DMS153 treated with DMSO at 0.1 percent for 48 hours (cell line): ENCODE results near the gene CC2D1B.
"Not testable (repeated sequence)": the region's sequence is repeated elsewhere in the genome, so short reads cannot be mapped to it uniquely, and the experiment has no call there.

Source experiments
- DNase-seq: peaks from one replicate; lab custom pipeline; 2025; ENCODE audit not compliant: unreplicated experiment; lab: John Stamatoyannopoulos, UW

The CC2D1B gene

DNA sequence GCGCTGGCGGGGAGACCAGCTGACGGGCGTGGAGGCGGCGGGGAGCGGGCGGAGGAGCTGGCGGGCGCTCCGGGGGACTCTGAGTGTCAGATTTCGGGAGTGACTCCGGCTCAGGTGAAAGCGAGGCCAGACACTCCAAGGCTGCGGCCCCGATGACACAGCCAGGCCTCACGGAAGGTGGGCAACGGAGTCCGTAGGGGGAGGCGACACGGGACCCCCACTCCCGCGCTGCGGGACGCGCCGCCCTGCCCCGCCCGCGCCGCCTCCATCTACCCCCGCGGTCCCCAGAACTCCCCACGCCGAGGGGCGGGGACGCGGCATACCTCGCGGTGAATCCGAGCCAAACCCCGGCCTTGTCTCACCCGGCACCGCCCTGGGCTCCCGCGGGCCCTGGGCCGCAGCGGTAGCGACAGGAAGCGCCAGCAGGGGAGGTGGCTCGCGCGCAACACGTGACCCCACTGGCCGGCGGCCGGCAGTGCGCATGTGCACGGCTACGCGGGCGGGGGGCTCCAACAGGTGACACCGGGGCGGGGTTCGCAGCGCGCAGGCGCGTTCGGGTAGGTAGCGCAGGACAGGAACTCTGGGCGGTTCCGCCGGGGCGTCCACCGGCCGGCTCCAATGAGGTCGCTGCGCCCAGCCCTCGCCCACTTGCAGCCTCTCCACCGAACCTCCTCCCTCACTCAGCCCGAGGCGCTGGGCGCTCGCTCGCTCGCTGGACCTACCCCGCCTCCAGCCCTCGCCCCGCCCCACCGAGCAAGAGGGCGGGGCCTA lies at the start of gene CC2D1B:
CC2D1B (minus strand) TSS at position 460 of the 771 bp plus-strand sequence. CDS start 1,585 bp downstream, outside the sequence.
- peak; percentile 95 for DNase-seq

- DNase-seq, result no peak
Measured at GRCh38 chr1:52414942-52415341, 48.9 kb upstream of the CC2D1B start.

GRCh38 chr1:52413410-52413989 lies 47.5 kb upstream of the CC2D1B start:
- no peak for DNase-seq

DNA sequence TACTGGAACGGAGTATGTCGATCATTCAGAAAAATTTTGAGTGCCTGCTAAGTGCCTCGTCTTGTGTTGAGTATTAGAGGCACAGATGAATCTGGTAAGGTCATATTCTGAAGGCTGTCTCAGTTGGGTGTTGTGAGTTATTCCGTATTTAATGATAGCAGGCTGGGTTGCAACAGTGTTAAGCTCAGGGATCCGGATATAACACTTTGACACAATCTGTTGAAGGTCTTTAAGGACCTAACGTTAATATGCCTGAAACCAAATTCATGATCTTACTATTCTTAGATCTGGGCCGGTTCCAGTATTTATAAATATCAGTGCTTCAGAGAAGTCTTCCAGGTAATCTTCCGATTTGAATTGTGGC lies 39.0 kb upstream of the CC2D1B start:
- no peak for DNase-seq

DNA sequence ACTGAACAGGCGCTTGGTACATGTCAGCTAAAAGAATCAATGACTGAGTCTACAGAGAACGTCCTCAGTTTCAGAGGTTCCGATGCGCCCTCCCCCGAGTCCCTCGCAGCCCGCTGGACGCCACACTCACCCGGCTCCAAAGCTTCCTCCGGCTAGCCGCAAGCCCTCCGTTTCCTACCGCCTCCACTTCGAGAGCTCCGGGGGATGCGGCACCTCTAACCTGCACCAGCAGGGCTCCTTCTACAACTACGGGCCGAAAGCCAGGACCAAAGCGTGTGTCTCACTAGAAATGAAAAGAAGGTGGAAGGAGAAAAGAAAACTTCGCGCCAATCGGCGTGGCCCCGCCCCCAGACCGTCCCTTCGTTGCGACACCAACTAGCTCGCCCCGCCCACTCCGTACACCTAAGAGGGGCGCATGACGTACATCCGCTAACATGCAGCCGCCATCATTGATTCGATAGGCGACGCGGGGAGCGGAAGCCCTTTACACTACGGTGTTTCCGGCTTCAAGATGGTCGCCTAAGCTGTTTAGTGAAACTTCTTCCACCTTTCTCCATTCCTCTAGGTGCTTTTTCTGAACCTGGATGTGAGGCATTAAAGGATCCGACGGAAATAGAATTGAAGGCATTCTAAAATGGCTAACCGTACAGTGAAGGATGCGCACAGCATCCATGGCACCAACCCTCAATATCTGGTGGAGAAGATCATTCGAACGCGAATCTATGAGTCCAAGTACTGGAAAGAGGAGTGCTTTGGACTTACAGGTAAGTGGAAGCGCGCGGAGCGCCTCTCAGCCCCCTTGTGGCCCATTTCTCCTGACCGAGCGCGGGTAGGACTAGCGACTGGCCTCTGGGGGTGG lies 38.3 kb upstream of the CC2D1B start, which contains the start of the genes ORC1 and PRPF38A:
ORC1 (minus strand) TSS at position 308 of the 859 bp plus-strand sequence. CDS start 2,200 bp downstream, outside the sequence.
PRPF38A (plus strand) TSS at position 487 of the 859 bp plus-strand sequence; CDS start at position 635, 148 bp downstream.
- DNase-seq, result peak; percentile 93

GRCh38 chr1:52403566-52404115 lies 37.6 kb upstream of the CC2D1B start:
- DNase-seq, result peak; percentile 58

DNA sequence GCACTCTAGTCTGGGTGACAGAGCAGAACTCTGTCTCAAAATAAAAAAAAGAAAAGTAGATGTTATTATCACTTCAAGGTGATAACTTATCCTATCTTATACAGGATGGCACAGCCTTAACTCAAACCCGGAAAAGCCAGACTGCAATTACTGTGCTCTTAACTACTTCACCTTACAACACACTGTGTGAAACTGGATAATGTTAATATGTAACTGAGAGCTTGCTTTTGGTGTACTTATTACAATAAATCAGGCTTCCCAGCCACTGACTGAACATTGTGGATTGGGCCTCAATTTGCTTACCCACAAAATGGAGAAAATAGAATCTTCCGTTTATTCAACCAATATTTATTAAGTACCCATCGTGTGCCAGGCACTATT lies 36.8 kb upstream of the CC2D1B start:
- DNase-seq, result no peak

GRCh38 chr1:52400131-52400530 lies 34.1 kb upstream of the CC2D1B start:
- DNase-seq, result no peak

DNA sequence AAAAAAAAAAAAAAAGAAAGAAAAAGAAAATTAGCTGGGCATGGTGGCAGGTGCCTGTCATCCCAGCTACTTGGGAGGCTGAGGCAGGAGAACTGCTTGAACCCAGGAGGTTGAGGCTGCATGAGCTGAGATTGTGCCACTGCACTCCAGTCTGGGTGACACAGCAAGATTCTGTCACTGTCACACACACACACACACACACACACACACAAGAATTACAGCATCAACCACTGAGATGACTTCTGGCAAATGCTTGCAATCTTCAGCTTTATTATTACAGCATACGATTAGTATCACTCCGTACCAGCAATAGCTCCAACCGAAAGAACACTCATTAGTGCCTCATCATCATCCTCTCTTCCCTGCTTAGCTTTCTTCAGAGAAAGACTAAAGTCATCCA lies 33.6 kb upstream of the CC2D1B start:
- no peak for DNase-seq

- DNase-seq, result no peak
Measured at GRCh38 chr1:52393174-52393573, 27.2 kb upstream of the CC2D1B start.

DNA sequence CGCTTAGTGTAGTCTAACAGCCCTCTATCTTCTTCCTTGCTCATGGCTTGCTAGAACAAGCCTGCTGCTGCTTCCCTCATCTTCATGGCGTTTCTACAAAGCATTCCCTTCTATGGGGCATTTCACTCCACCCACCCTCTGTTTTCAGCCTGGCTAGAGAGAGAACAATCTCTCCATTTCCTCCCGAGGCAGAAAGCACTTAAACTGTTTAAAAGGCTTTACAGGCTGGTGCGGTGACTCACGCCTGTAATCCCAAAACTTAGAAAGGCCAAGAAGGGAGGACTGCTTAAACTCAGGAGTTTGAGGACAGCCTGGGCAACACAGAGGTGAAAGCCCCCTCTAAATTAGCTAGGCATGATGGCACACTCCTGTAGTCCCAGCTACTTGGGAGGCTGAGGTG lies 20.5 kb upstream of the CC2D1B start:
- DNase-seq, result no peak

DNA sequence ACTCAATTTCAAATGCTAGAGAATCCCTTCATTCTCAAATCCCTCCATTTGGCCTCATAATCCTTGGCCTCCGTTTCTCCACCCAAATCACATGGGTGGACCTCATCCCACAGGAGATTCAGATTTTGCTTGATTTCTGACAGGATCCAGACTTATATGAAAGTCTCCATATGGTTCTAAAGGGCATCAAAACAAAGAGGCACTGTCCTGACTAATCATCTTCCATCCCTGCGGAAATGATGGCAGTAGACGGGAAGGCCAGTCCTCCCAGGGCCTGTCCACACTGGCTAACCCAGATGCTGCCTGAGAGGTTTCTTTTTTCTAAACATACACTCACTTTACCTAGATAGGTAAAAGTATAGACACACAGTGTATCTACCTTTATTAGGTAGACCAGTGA lies 19.4 kb upstream of the CC2D1B start:
- DNase-seq, result no peak

DNA sequence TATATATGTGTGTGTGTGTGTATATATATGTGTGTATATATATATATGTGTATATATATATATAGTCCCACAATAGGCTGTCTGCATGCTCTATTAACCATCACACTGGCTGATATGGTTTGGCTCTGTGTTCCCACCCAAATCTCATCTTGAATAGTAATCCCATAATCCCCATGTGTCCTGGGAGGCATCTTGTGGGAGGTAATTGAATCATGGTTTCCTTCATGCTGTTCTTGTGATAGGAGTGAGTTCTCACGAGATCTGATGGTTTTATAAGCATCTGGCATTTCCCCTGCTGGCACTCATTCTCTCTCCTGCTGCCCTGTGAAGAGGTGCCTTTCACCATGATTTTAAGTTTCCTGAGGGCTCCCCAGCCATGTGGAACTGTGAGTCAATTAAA lies 3.8 kb upstream of the CC2D1B start:
- DNase-seq, result not testable (repeated sequence)

GRCh38 chr1:52368383-52369172 lies 2.6 kb upstream of the CC2D1B start:
- peak; percentile 20 for DNase-seq

GRCh38 chr1:52367272-52367671 lies 1.3 kb upstream of the CC2D1B start:
- DNase-seq, result no peak

- DNase-seq, result no peak
Measured at GRCh38 chr1:52366517-52366827, 467 bp upstream of the CC2D1B start.

GRCh38 chr1:52365071-52365745 lies 797 bp downstream of the CC2D1B start:
- no peak for DNase-seq

GRCh38 chr1:52364235-52364839 lies 1.7 kb downstream of the CC2D1B start:
- no peak for DNase-seq

- no peak for DNase-seq
Measured at GRCh38 chr1:52360595-52360968, 5.4 kb downstream of the CC2D1B start.
